CD4-positive, alpha-beta T cell treated with Interleukin-17A for 4 hours (primary cell): ENCODE measurements around the gene EDNRA.
A peak's percentile ranks its signal among the peaks of the same experiment; 100 is the strongest.

Source experiments
- DNase-seq: peaks from one replicate; pipeline ENCODE4 v3.0.0-alpha.2; 2020; ENCODE audit warnings: mixed read lengths

The EDNRA gene

DNA sequence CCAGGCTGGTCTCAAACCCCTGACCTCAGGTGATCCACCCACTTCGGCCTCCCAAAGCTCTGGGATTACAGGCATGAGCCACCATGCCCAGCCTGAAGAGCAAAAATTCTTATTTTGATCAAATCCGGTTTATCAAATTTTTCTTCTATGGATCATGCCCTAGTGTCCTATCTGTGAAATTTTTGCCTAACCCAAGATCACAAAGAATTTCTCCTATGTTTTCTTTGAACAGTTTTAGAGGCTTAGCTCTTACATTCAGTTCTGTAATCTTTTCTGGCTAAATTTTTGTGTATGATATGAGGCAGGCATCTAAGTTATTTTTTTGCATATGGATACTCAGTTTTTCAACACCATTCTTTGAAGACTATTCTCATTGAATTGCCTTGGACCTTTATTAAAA, 27.4 kb downstream of the EDNRA start:
- no peak for DNase-seq

DNA sequence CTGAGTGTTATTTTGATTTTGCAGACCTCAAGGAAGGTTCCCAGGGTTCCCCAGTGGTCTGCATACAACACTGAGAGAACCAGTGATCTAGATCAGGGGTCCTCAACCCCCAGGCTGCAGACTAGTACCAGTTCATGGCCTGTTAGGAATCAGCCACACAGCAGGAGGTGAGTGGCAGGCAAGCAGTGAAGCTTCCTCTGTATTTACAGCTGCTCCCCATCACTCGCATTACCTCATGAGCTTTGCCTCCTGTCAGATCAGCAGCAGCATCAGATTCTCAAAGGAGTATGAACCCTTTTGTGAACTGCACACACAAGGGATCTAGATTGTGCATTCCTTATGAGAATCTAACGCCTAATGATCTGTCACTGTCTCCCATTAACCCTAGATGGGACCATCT, 28.5 kb downstream of the EDNRA start:
- DNase-seq, result no peak

DNA sequence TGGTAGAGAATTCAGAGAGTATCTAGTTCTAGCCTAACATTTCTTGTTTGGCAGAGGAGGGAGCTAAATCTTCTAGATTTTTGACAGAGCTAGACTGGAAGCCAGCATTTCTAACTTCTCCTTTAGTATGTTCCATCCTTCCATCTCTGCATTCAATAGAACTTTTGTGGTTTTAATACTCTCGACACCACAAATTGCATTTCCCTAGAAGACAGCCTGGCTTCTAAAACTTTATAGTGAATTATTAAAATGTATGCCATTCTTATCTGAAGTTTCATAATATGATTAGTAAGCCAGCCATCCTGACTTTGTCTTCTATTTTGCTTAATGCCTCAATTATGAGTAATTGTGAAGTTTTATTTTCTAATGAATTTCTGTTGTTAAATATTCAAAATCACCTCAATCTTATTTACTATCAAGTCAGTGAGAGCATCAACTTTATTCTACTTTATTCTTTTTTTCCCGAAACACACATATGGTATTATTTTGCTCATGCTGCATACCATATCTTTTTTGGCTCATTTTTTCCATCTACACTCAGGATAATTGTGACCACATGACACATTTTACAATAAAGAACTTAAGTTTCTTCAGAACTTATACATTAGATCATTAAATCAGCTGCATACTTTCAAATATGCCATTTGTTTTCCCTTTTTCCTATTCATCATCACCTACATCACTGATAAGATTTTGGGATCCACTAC, 30.2 kb downstream of the EDNRA start:
- no peak for DNase-seq

DNA sequence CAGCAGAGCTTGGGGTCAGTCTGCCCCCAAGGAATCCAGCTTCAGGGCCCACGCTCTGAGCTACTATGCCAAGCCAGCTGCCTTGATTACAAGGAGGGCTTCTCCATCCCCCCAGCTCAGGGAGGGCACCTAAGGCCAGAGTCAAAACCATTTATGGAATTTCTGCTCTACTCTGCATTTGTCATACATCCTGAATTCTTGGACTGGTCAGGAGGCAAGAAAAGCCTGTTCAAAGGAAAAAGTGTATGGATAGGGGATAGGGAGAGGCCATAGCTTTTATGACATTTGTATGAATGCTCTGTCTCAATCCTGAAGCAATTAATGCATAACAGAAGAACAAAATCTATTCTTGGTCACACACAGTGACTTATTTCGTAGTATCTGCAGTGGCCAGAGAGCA, 32.2 kb downstream of the EDNRA start:
- DNase-seq, result no peak

DNA sequence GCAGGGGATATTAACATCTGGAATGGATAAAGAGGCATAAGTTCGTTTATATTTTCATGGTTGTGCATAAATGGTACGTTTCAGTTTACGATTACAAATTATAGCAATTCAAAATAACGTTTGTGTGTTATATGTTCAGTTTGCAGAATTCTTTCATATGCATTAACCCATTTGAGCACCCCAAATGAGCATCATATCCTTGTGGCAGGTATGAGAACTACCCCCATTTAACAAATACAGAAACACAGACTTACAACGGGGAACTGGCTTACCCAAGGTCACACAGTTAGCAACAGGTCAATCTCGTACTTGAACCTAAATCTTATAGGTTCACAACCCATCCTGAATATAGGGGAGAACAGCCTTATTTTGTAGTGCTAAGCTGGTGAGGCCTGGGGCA, 33.1 kb downstream of the EDNRA start:
- no peak for DNase-seq

DNA sequence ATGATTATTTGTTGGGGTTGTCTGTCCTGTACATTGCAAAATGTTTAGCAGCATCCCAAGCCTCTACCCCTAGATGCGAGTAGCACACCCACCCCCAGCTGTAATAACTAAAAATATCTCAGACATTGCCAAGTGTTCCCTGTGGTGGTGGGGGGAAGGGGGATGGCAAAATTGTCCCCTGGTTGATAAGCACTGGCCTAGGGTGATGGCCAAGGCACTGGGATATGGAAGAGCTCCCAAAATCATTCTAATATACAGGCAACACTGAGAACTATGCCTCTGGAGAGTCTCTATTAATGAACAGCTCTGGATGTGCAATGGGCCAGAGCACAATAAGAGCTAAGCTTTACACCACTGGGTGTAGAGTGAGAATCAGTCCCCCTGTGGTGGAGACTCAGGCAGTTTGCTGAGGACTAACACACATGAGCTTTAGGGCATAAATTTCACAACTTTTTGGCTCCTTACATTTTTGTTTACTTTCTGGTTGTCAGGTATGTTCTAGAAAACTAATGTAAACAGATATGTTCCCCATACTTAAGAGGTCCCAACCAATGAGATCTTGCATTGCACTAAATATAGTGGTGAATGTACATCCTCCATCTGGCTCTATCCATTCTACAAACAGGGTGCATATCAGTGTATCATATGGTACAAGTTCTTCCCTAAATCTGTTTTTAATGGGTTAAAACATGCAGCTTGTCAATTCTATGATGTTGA, 34.5 kb downstream of the EDNRA start:
- no peak for DNase-seq

DNA sequence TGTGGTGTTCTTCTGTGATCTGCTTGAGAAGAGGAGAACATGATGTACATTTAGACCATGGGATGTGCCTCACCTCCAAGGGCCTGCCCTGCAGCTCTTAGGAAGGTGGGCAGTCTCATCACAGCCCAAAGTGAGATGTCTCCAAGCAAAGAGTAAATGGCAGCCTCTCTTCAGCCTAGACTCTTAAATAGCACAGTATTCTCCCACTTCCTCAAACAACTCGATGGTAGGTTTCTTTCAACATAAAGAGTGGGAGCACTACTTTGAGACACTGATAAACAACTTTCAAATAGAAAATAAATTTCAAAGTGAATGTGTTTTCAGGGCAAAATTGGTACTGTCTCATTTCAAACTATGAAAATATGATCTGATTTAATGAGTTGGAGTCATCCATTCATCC, 35.2 kb downstream of the EDNRA start:
- no peak for DNase-seq

DNA sequence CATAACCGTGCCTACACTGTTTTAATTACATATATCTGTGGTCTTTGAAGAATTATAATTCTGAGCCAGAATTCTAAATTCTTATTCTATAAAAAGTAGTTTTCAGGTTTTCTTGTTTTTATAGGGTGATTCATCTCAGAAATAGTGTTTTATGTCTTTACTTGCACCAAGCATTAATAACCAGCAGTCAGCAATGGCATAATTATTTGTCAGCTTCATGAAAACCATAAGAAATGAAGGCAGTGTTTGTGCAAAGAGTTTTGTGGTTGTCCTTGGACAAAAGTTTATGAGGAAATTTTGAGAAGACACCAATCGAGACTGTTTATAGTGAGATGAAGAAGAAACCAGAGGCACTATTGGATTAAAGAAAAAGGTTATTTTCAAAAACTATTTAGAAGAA, 37.2 kb downstream of the EDNRA start:
- no peak for DNase-seq

DNA sequence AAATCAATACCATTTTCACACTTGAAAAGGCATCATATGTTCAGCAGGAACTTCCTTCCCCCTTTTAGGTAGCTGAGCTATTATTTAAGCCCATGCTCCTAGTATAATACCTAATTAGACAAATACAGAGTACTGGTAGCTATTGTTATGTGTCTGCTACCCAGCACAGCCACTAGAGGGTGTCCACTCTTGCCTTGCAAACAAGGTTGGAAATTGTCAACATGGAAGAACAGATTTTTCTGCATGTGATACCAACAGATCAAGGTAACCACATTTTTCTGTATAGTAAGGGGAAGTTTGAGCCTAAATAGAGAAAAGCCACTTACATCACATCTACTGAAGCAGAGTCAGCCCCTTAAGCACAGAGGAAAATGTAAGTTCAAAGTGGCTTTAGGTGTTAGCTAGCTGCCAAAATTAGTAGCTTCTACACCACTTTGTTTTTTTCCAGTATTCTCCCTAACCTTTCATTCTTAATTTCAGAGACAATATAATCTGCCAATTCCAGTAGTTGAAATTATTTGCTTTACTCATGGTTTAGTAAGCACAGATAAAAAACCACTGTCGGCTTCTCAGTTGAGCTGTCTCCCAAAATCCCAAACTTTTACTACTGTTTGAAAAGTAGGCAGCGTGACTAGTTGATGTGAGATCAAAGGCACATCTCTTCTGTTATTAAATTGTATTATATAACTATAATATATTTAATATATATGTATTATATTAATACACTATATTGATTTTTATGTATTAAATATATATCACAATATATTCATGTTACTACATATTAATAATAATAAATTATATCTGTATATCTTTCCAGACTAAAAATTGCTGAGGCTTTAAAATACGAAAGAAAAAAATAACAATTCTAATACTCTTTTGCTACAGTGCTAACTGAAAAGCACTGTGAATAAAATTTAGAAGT, 38.2 kb downstream of the EDNRA start:
- peak; percentile 28 for DNase-seq

DNA sequence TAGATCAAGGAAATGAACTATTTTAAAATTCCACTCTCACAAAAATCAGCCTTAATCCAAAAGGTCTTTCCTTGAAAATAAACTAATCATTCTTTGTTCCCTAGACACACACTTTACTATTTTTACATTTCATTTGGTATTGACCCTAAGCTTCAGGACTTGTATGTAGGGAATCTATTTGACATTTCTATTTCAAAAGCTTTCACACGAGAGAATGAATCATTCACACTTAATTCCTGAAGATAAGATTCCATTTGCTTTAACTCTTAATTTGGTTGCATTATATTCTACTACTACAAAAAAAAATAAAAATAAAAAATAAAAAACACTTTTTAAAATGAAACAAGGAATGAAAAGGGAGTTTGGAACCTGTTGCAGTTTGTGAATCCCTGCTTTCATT, 43.7 kb downstream of the EDNRA start:
- DNase-seq, result no peak

DNA sequence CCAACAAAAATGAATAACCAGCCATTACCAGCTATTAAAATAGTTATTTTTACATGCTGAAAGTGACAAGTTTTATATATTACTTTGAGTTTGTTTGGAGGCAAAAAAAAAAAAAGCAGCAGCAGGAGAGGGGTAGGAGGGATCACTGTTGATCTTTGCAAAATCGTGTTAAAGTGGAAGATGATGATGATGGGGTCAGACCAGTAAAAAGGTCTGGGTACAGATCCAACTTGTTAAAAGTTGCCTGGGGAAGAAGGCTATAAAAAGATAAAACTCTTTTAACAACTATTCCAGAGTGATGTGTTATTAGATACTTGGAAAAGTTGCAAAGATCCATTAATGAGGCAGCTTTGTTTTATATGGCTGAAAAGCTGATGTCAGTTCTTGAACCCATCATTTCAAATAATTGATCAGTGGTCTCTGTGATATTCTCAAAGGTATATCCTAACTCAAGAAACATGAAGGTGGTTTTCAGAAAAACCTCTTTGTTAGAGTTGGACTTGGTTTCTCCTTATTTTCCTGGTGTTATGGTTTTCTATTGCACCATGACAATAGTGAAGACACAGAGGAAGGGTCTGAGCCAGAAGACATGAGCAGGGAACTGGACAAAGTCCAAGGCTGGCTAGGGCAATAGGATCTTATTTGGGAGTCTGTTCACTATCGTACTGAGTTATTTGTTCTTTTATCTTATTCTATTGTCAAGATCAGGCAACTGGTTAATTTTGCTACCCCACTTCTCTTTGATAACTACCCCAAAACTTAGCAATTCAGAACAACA, 44.8 kb downstream of the EDNRA start:
- DNase-seq, result no peak

DNA sequence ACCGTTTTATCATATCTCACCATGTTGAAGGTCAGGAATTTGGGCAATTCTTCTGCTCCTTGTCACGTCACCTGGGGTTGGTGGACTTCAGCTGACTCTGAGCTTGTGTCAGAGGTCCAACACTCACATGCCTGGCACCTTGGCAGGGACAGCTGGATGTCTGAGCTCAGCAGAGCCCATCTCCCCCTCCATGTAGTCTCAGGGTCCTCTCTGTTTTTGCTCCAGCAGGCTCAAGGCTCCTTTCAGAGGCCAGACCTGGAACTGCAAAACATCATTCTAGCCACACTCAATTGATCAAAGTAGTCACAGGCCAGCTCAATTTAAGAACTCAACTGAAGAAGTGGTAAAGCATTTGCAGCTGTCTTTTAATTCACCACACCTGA, 45.4 kb downstream of the EDNRA start:
- no peak for DNase-seq

DNA sequence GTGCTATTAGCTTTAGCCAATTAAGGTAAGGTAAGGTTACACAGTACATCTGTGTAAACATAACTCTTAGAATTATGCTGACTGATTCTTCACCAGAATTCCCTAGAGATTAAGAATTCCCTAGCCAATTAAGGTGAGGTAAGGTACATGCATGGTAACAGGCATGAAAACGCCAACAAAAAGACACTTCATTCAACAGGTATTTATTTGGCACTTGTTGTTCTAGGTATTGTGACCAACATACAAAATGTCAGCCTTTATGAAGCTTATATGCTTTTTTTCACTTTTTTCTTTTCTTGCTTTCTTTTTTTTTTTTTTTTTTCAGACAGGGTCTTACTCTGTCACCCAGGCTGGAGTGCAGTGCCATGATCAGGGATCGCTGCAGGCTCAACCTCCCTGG, 47.2 kb downstream of the EDNRA start:
- no peak for DNase-seq

DNA sequence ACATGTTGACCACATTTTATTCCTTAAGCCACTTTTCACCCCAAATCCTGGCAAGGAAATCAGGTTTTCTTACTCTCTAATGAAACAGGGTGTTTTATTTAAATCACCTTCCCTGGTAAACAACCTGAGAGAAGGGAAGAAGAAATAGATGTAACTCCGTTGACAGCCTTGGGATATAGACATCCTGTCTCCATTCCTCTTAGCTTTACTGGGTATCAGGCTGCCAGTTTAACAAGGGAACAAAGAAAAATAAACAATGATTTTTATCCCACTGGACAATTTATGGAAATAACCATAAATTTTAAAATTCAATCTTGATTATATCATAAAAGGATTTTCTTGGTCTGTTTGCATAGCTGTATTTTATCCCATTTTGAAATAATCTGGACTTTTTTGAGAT, 49.2 kb downstream of the EDNRA start:
- no peak for DNase-seq

DNA sequence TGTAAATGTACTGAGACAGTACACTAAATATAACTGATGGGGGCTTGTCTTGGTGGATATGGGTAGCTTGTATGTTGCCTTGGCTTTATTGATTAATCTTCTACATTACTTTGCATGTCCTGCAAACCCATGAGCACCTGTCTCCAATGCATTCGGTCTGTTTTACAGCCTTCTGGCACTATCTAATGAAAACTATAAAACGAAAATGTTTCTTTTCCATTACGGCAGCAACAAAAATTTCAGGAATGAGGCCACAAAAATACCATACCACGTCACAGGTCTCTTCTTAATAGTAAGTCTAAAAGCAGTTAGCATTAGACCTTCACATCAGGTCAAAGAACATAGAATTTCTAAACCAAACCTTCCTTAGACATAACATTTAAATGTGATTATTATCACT, 49.8 kb downstream of the EDNRA start:
- no peak for DNase-seq

DNA sequence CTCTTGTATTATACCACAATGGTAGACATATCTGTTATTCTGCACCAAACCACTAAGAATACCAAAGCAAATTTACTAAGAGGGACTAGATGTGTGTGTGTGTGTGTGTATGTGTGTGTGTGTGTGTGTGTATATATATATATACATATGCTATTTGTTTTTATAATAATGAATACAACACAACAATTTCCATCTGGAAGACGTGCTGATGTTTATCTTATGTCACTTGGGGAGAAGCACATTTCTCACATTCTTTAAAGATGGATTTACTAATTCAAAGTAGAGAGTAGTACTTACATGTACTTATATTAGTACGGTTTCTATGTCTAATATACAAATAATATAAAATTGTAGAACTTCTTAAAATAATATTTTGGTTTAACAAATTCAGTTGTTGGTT, 52.0 kb downstream of the EDNRA start:
- no peak for DNase-seq

DNA sequence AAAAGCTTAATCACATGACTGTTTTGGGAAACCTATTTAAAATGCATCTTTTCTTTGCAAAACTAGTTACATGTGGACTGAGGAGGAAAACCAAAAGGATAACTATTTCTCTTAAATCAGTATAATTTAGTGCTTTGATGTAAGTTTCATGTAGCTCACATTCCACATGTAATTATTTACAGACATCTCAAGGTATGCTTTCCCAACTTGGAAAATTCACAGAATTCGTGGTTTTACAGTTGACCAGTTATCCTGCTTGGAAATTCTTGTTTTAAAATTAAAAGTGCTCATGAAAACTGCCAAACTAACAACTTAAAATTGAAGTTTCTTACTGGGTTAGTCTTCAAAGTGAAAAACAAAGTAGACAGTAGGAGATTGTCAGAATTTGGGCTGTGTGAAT, 52.4 kb downstream of the EDNRA start:
- DNase-seq, result no peak

DNA sequence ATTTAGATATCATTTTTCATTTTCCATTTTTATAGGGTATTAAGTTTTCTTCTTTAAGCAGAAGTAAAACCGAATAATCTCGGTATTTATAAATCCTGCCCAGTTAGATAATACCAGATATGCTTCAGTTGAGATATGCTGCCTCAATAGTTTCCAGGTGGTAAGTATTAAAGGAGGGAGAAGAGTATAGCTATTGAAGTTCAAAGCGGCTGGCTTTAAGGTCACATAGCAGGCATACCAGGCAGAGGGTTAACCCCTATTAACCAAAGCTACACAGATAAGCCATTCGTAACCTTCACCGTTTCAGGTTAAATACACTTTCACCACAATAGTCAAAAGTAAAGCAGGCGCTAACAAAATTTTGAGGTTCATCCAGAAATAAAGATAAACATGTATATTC, 54.2 kb downstream of the EDNRA start:
- DNase-seq, result no peak

DNA sequence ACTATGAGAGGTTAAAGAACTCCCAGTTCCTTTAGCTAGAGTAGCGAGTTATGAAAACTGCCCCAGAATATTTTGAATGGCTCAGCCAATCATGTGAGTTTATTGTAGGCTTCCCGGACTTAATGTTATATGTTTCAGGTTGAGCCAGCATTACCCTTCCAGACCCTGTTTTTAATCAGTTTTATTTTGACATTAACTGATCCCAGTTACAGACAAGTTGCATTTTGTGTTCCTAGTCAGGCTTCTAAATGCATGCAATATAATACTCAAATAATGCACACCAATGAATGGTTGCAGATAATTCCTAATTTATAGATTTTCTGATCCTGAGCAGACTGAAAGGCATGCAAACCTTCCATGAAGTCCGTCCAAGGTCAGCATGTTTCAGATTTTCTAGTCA, 57.8 kb downstream of the EDNRA start:
- DNase-seq, result no peak

DNA sequence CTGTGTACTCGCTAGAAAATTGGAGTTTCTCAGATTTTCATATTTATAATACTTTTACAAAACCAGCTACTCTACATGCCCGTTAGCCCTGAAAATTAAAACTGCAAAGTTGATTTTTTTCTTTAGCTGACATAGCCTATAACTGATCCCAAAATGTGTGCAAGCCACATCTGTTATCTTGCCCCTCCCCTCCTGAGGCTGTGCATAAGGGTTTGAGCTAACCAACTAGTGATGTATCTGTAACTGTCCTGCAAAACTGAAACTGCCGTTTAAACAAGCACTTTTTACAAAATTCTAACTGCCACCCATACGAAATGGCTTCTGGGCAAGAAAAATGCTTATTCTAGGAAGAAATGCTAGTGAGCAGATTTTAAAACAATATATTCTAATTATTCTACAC, 59.1 kb downstream of the EDNRA start:
- DNase-seq, result no peak

DNA sequence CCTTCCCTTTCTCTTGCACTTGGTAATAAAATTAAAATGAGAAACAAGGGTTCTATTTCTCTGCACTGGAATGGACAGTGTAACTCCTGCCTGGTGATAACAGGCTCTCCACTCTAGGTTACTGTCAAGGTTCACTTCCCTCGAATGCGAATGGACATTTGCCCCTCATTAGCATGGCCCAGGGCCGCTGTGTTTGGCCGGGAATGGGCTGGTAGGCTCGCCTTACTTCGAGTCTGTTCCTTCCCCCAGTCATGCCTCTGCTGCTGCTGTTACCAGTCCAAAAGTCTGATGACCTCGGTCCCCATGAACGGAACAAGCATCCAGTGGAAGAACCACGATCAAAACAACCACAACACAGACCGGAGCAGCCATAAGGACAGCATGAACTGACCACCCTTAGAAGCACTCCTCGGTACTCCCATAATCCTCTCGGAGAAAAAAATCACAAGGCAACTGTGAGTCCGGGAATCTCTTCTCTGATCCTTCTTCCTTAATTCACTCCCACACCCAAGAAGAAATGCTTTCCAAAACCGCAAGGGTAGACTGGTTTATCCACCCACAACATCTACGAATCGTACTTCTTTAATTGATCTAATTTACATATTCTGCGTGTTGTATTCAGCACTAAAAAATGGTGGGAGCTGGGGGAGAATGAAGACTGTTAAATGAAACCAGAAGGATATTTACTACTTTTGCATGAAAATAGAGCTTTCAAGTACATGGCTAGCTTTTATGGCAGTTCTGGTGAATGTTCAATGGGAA, 61.5 kb downstream of the EDNRA start:
- DNase-seq, result no peak

DNA sequence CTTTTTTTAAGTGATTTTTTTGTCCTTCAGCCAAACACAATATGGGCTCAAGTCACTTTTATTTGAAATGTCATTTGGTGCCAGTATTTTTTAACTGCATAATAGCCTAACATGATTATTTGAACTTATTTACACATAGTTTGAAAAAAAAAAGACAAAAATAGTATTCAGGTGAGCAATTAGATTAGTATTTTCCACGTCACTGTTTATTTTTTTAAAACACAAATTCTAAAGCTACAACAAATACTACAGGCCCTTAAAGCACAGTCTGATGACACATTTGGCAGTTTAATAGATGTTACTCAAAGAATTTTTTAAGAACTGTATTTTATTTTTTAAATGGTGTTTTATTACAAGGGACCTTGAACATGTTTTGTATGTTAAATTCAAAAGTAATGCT, 62.1 kb downstream of the EDNRA start:
- no peak for DNase-seq
